ENCODE data around the gene WAPL. TPM values are rescaled to one million over a fixed set of nuclear protein-coding genes. Genes with fewer than 3 reads are reported as not detected.
"Not testable (repeated sequence)": the region's sequence is repeated elsewhere in the genome, so short reads cannot be mapped to it uniquely, and the experiment has no call there.

WAPL gene
- total RNA-seq, 1 donor from 2014 or later: 79.4 TPM

DNA sequence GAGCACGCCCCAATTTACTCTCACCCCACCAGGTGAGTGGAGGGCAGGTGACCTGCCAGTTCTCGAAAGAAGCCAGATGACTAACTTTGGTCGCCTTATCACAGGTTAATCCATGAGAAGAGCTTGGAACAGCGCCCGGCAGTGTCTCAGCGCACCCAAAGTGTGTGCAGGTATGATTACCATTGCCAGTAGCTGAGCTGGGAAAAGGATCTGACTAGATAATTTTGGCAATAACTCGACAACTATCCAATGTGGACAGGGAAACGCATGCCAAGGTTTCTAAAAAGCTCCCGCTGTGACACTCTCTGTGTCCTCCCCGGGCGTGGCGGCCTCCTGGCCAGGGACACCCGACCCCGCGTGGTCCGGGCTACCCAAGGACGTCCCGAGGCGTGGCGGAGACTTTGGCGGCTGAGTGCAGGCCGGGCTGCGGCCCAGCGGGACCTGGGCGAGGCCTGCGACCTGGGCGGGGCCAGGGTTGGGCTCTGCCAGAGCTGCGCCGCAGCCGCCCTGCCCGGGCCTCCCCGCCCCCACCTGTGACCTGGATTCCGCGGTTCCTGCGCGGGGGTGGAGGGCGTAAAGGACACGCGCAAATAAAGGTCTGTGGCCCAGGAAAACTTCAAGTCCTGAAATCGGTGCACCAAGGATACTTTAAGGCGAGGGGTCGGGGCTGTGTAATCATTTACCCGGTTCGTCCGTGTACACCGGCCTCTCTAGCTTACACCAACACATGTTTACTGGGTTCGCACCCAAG lies 13.7 kb upstream of the WAPL start:
- no peaks in the 10 kb centered on the region for H3K79me2 ChIP-seq (ENCODE audit: low read depth)
- Mint-ChIP-seq H3K27ac (no peak overlapping the region), H3K4me3 (no peak overlapping the region), H3K27me3 (ENCODE audit: insufficient read depth, low read depth) (peaks cover 8% of the 10 kb centered on the region), H3K4me1 (peaks cover 2% of the 10 kb centered on the region), H3K36me3 (peaks cover 7% of the 10 kb centered on the region), H3K9me3 (peaks cover 9% of the 10 kb centered on the region)
- peak overlapping the region; percentile 93 for H2AFZ ChIP-seq (replicated peaks)
- DNase-seq (ENCODE audit: low spot score): peak; percentile 77
- H3K4me2 ChIP-seq: peak overlapping the region; percentile 72
- no peak overlapping the region for H3K9ac ChIP-seq
- H3K4me3 ChIP-seq: peak overlapping the region; percentile 45
- H3F3A ChIP-seq (ENCODE audit: low read depth): peaks cover 5% of the 10 kb centered on the region
- no peak overlapping the region for H3K27ac ChIP-seq
- TF ChIP-seq EZH2 (IDR thresholded peaks at IDR 0.05) (no peak), EZH2phosphoT487 (IDR thresholded peaks at IDR 0.05) (no peak)
- TF ChIP-seq, protein P1, sequence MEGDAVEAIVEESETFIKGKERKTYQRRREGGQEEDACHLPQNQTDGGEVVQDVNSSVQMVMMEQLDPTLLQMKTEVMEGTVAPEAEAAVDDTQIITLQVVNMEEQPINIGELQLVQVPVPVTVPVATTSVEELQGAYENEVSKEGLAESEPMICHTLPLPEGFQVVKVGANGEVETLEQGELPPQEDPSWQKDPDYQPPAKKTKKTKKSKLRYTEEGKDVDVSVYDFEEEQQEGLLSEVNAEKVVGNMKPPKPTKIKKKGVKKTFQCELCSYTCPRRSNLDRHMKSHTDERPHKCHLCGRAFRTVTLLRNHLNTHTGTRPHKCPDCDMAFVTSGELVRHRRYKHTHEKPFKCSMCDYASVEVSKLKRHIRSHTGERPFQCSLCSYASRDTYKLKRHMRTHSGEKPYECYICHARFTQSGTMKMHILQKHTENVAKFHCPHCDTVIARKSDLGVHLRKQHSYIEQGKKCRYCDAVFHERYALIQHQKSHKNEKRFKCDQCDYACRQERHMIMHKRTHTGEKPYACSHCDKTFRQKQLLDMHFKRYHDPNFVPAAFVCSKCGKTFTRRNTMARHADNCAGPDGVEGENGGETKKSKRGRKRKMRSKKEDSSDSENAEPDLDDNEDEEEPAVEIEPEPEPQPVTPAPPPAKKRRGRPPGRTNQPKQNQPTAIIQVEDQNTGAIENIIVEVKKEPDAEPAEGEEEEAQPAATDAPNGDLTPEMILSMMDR (IDR thresholded peaks at IDR 0.05): no peak
- peaks cover 36% of the 10 kb centered on the region for H3K27me3 ChIP-seq
- no peaks in the 10 kb centered on the region for H3K4me1 ChIP-seq
- H3K36me3 ChIP-seq: no peaks in the 10 kb centered on the region
- H4K20me1 ChIP-seq (ENCODE audit: low read depth): no peaks in the 10 kb centered on the region
- H3K9me3 ChIP-seq (ENCODE audit: low read depth): no peaks in the 10 kb centered on the region

- DNase-seq (ENCODE audit: low spot score): no peak
- no peaks in the 10 kb centered on the region for H3K79me2 ChIP-seq (ENCODE audit: low read depth)
- no peak overlapping the region for H3K27ac ChIP-seq
- no peak overlapping the region for H3K4me2 ChIP-seq
- H4K20me1 ChIP-seq (ENCODE audit: low read depth): no peaks in the 10 kb centered on the region
- peaks cover 5% of the 10 kb centered on the region for H3F3A ChIP-seq (ENCODE audit: low read depth)
- H3K27me3 ChIP-seq: peaks cover 36% of the 10 kb centered on the region
- TF ChIP-seq EZH2phosphoT487 (IDR thresholded peaks at IDR 0.05): no peak
- TF ChIP-seq, protein P1 (IDR thresholded peaks at IDR 0.05): no peak
- TF ChIP-seq EZH2 (IDR thresholded peaks at IDR 0.05): no peak
- Mint-ChIP-seq H3K4me3 (no peak overlapping the region), H3K4me1 (peaks cover 2% of the 10 kb centered on the region), H3K36me3 (peaks cover 3% of the 10 kb centered on the region), H3K9me3 (peaks cover 7% of the 10 kb centered on the region), H3K27ac (no peak overlapping the region), H3K27me3 (ENCODE audit: insufficient read depth, low read depth) (peaks cover 4% of the 10 kb centered on the region)
- no peak overlapping the region for H2AFZ ChIP-seq (replicated peaks)
- H3K9ac ChIP-seq: no peak overlapping the region
- H3K9me3 ChIP-seq (ENCODE audit: low read depth): no peaks in the 10 kb centered on the region
- H3K4me1 ChIP-seq: no peaks in the 10 kb centered on the region
- no peak overlapping the region for H3K4me3 ChIP-seq
- no peaks in the 10 kb centered on the region for H3K36me3 ChIP-seq
Measured at GRCh38 chr10:86533328-86533727, 11.7 kb upstream of the WAPL start.

DNA sequence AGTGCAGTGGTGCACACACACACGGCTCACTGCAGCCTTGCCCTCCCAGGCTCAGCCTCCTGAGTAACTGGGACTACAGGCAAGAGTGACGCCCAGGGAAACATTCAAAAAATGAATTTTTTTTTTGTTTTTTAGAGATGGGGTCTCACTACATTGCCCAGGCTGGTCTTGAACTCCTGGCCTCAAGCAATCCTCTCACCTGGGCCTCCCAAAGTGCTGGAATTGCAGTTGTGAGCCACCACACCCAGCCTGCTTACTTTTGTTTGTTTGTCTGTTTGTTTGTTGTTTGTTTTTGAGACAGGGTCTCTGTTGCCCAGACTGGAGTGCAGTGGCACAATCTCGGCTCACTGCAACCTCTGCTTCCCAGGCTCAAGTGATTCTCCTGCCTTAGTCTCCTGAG lies 7.1 kb upstream of the WAPL start:
- H3K4me1 Mint-ChIP-seq: peaks cover 14% of the 10 kb centered on the region
- H3K4me3 Mint-ChIP-seq; H2AFZ ChIP-seq (replicated peaks); H3F3A ChIP-seq (ENCODE audit: low read depth); H3K4me2 ChIP-seq; DNase-seq (ENCODE audit: low spot score); H3K9me3 ChIP-seq (ENCODE audit: low read depth); H3K4me1 ChIP-seq; H3K4me3 ChIP-seq; H3K9ac ChIP-seq; H4K20me1 ChIP-seq (ENCODE audit: low read depth); H3K36me3 Mint-ChIP-seq; H3K27ac ChIP-seq; H3K79me2 ChIP-seq (ENCODE audit: low read depth); H3K27me3 Mint-ChIP-seq (ENCODE audit: insufficient read depth, low read depth); H3K27ac Mint-ChIP-seq; H3K27me3 ChIP-seq; H3K36me3 ChIP-seq; H3K9me3 Mint-ChIP-seq: not testable (repeated sequence)

DNA sequence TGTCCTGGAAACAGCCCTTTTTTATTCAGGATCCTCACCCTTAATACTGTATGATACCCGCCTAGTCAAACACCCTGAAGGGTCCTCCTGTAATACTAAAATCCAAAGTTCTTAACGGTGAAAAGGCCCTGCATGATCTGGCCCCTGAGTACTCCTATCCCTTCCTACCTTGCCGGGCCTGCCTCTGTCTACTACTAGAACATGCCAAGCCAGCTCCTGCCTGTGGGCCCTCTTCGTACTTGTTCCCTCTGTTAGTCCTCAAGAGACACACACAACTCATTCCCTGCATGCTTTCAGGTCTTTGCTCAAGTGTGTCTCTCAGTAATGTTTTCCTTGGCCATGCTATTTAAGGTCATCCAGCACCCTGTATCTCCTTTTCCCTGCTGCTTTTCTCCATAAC lies 5.0 kb upstream of the WAPL start:
- Histone ChIP-seq H3K4me2 (no peak overlapping the region), H3K27ac (no peak overlapping the region)
- TF ChIP-seq, protein P1 (IDR thresholded peaks at IDR 0.05): no peak
- no peak for TF ChIP-seq EZH2 (IDR thresholded peaks at IDR 0.05)
- no peak for TF ChIP-seq EZH2phosphoT487 (IDR thresholded peaks at IDR 0.05)

GRCh38 chr10:86525713-86526112 lies 4.1 kb upstream of the WAPL start:
- not testable (repeated sequence) for H3K4me2 ChIP-seq; H2AFZ ChIP-seq (replicated peaks); H3K9ac ChIP-seq; H3K9me3 ChIP-seq (ENCODE audit: low read depth); H3K27ac ChIP-seq; H3K4me1 ChIP-seq; H3K27me3 Mint-ChIP-seq (ENCODE audit: insufficient read depth, low read depth); H3F3A ChIP-seq (ENCODE audit: low read depth); H3K4me3 ChIP-seq; H3K27ac Mint-ChIP-seq; H3K9me3 Mint-ChIP-seq; DNase-seq (ENCODE audit: low spot score); H3K36me3 ChIP-seq; H3K36me3 Mint-ChIP-seq; H3K27me3 ChIP-seq; H3K4me3 Mint-ChIP-seq
- peaks cover 13% of the 10 kb centered on the region for H4K20me1 ChIP-seq (ENCODE audit: low read depth)
- peaks cover 30% of the 10 kb centered on the region for H3K4me1 Mint-ChIP-seq
- peaks cover 34% of the 10 kb centered on the region for H3K79me2 ChIP-seq (ENCODE audit: low read depth)

More for the DNA sequence above, 5.0 kb upstream of the WAPL start:
- DNase-seq (ENCODE audit: low spot score): no peak
- no peaks in the 10 kb centered on the region for H3F3A ChIP-seq (ENCODE audit: low read depth)
- peaks cover 5% of the 10 kb centered on the region for H3K27me3 ChIP-seq
- peaks cover 8% of the 10 kb centered on the region for H3K4me1 ChIP-seq
- no peak overlapping the region for H3K4me3 Mint-ChIP-seq
- H4K20me1 ChIP-seq (ENCODE audit: low read depth): peaks cover 10% of the 10 kb centered on the region
- H3K27me3 Mint-ChIP-seq (ENCODE audit: insufficient read depth, low read depth): no peaks in the 10 kb centered on the region
- peaks cover 4% of the 10 kb centered on the region for H3K36me3 Mint-ChIP-seq
- H3K9ac ChIP-seq: no peak overlapping the region
- peaks cover 25% of the 10 kb centered on the region for H3K79me2 ChIP-seq (ENCODE audit: low read depth)
- H3K27ac Mint-ChIP-seq: peak overlapping the region; percentile 0
- H3K36me3 ChIP-seq: no peaks in the 10 kb centered on the region
- no peaks in the 10 kb centered on the region for H3K9me3 ChIP-seq (ENCODE audit: low read depth)
- H3K4me1 Mint-ChIP-seq: peaks cover 28% of the 10 kb centered on the region
- H3K9me3 Mint-ChIP-seq: no peaks in the 10 kb centered on the region
- no peak overlapping the region for H2AFZ ChIP-seq (replicated peaks)
- no peak overlapping the region for H3K4me3 ChIP-seq
